Measurements from ENCODE around the gene MYL6. TPM values are rescaled to one million over a fixed set of nuclear protein-coding genes. Genes with fewer than 3 reads are reported as not detected.
"Not testable (repeated sequence)": the region's sequence is repeated elsewhere in the genome, so short reads cannot be mapped to it uniquely, and the experiment has no call there.

MYL6 gene
- total RNA-seq, 3 donors from 2014 or later: 1,725 to 2,481 (median 1,981) TPM

GRCh38 chr12:56116267-56117081 is 41.7 kb upstream of the MYL6 start, which contains the start of gene RPL41:
RPL41 (plus strand) TSS chr12:56116633.
- Histone ChIP-seq H3K4me1 (peaks cover 5 to 8% of the 10 kb centered on the region in 2 donors), H3K9me3 (no peaks in the 10 kb centered on the region), H3K36me3 (no peaks in the 10 kb centered on the region), H3K27me3 (no peaks in the 10 kb centered on the region), H3K4me3 (peak within 1 kb of the TSS; percentile 75 to 81 (median 80)), H3K27ac (peak within 1 kb of the TSS; percentile 96 to 98)
- intact Hi-C loops (cut with DNase I; ENCODE audit: low total_unique reads): no loop called here
- TF ChIP-seq POLR2AphosphoS5 (IDR thresholded peaks at IDR 0.05) (peak; percentile 98 to 100 (median 100)), CTCF (IDR thresholded peaks at IDR 0.05) (peak in 1 of 3 donors; percentile 47), POLR2A (IDR thresholded peaks at IDR 0.05) (peak; percentile 99)
- DNase-seq (ENCODE audit: low spot score in 2 of 2): peak; percentile 94 to 96

GRCh38 chr12:56117082-56117706 is 41.0 kb upstream of the MYL6 start:
- intact Hi-C loops (cut with DNase I; ENCODE audit: low total_unique reads); H3K4me1 ChIP-seq; DNase-seq (ENCODE audit: low spot score in 2 of 2); H3K27me3 ChIP-seq; H3K9me3 ChIP-seq; H3K36me3 ChIP-seq: not testable (repeated sequence)
- peak overlapping the region; percentile 96 to 98 for H3K27ac ChIP-seq
- peak overlapping the region; percentile 75 to 81 (median 80) for H3K4me3 ChIP-seq

GRCh38 chr12:56117778-56118687 is 40.1 kb upstream of the MYL6 start, which contains the start of gene ZC3H10:
ZC3H10 (plus strand) TSS chr12:56118266; CDS start chr12:56120563, 2,297 bp downstream.
- Histone ChIP-seq H3K4me1 (peaks cover 5 to 8% of the 10 kb centered on the region in 2 donors), H3K27me3 (no peaks in the 10 kb centered on the region), H3K4me3 (peak within 1 kb of the TSS; percentile 75 to 81 (median 80)), H3K27ac (peak within 1 kb of the TSS; percentile 96 to 98), H3K36me3 (no peaks in the 10 kb centered on the region), H3K9me3 (no peaks in the 10 kb centered on the region)
- TF ChIP-seq POLR2A (IDR thresholded peaks at IDR 0.05) (peak; percentile 86), CTCF (IDR thresholded peaks at IDR 0.05) (peak; percentile 48 to 62 (median 55)), POLR2AphosphoS5 (IDR thresholded peaks at IDR 0.05) (peak; percentile 95 to 97 (median 96))
- intact Hi-C loops (cut with DNase I; ENCODE audit: low total_unique reads): loop anchor here (2.0 kb wide), 1 partner anchor 351 kb away; the partner anchor contains the start of gene SPRYD4
- DNase-seq (ENCODE audit: low spot score in 2 of 2): peak; percentile 99

- Histone ChIP-seq H3K27ac (peak overlapping the region; percentile 96 to 98), H3K4me3 (peak overlapping the region; percentile 75 to 81 (median 80)), H3K9me3 (no peaks in the 10 kb centered on the region), H3K27me3 (no peaks in the 10 kb centered on the region), H3K36me3 (no peaks in the 10 kb centered on the region), H3K4me1 (peaks cover 5 to 8% of the 10 kb centered on the region in 2 donors)
- no peak for DNase-seq (ENCODE audit: low spot score in 2 of 2)
- intact Hi-C loops (cut with DNase I; ENCODE audit: low total_unique reads): loop anchor here (2.0 kb wide), 1 partner anchor 350 kb away; the partner anchor contains the start of gene SPRYD4
- no peak for TF ChIP-seq POLR2A (IDR thresholded peaks at IDR 0.05)
- no peak for TF ChIP-seq CTCF (IDR thresholded peaks at IDR 0.05)
- no peak for TF ChIP-seq POLR2AphosphoS5 (IDR thresholded peaks at IDR 0.05)
Measured at GRCh38 chr12:56118688-56119357, 39.3 kb upstream of the MYL6 start.

Measured in breast epithelium (tissue), 4 donors.